ENCODE results near the gene KPNA5.
"Not testable (repeated sequence)": the region's sequence is repeated elsewhere in the genome, so short reads cannot be mapped to it uniquely, and the experiment has no call there.

The KPNA5 gene

DNA sequence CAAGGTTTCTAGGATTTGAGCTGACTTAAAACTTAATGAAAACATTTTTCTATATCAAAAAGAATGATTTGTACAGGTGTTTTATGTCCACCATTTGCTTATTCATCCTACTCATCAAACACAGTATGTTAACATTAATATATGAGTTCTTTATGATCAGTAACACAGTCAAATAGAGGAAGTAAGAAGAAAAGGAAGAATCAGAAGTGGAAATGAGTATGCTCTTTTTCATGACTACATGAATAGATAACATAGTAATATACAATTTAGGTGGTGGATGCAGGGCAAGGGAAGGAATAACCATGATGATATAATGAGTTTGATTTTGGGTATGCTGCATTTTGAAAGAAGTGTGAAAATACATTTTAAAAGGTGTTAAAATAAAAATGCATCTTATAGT, 16.5 kb downstream of the KPNA5 start:
- TF ChIP-seq, protein P1, sequence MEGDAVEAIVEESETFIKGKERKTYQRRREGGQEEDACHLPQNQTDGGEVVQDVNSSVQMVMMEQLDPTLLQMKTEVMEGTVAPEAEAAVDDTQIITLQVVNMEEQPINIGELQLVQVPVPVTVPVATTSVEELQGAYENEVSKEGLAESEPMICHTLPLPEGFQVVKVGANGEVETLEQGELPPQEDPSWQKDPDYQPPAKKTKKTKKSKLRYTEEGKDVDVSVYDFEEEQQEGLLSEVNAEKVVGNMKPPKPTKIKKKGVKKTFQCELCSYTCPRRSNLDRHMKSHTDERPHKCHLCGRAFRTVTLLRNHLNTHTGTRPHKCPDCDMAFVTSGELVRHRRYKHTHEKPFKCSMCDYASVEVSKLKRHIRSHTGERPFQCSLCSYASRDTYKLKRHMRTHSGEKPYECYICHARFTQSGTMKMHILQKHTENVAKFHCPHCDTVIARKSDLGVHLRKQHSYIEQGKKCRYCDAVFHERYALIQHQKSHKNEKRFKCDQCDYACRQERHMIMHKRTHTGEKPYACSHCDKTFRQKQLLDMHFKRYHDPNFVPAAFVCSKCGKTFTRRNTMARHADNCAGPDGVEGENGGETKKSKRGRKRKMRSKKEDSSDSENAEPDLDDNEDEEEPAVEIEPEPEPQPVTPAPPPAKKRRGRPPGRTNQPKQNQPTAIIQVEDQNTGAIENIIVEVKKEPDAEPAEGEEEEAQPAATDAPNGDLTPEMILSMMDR (IDR thresholded peaks at IDR 0.05; ENCODE audit: insufficient read depth, low read depth, low read length, missing control alignments) = no peak
- DNase-seq (ENCODE audit: low read depth) = no peak
- H3K4me3 ChIP-seq (ENCODE audit: low read length) = no peak overlapping the region

DNA sequence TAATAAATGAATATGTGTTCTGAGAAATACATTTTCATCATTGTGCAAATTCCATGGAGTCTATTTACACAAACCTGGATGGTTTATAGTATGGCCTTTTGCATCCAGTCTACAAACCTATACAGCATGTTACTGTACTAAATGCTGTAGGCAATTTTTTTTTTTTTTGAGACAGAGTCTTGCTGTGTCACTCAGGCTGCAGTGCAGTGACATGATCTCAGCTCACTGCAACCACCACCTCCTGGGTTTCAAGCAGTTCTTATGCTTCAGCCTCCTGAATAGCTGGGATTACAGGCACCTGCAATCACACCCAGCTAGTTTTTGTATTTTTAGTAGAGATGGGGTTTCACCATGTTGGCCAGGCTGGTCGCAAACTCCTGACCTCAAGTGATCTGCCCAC, 22.9 kb downstream of the KPNA5 start:
- DNase-seq (ENCODE audit: low read depth); H3K4me3 ChIP-seq (ENCODE audit: low read length): not testable (repeated sequence)

DNA sequence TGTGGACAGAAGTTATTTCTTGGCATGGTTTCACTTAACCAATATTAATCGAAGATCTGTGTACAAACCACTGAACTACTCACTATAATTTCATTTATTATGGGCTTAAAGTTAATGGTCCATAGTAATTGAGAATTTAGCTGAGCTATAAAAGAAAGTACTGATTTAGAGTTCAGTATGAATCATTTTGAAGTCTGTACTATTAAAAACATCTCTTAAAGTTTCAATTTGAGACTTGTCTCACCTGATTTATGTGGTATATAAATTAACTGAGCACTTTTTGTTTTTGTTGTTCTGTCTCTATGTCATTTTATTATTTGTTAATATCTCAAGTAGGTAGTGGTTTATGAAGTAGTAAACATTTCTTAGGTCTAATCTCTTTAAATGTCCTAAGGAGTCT, 24.9 kb downstream of the KPNA5 start:
- TF ChIP-seq, protein P1 (IDR thresholded peaks at IDR 0.05; ENCODE audit: insufficient read depth, low read depth, low read length, missing control alignments) = no peak
- no peak for DNase-seq (ENCODE audit: low read depth)

GRCh38 chr6:116714296-116714695, 33.3 kb downstream of the KPNA5 start:
- TF ChIP-seq, protein P1 (IDR thresholded peaks at IDR 0.05; ENCODE audit: insufficient read depth, low read depth, low read length, missing control alignments) = no peak
- no peak for DNase-seq (ENCODE audit: low read depth)
- no peak overlapping the region for H3K4me3 ChIP-seq (ENCODE audit: low read length)

More for the DNA sequence above, 24.9 kb downstream of the KPNA5 start:
- no peak overlapping the region for H3K4me3 ChIP-seq (ENCODE audit: low read length)

- TF ChIP-seq, protein P1 (IDR thresholded peaks at IDR 0.05; ENCODE audit: insufficient read depth, low read depth, low read length, missing control alignments) = no peak
- no peak for DNase-seq (ENCODE audit: low read depth)
Measured at GRCh38 chr6:116714761-116715160, 33.8 kb downstream of the KPNA5 start.

DNA sequence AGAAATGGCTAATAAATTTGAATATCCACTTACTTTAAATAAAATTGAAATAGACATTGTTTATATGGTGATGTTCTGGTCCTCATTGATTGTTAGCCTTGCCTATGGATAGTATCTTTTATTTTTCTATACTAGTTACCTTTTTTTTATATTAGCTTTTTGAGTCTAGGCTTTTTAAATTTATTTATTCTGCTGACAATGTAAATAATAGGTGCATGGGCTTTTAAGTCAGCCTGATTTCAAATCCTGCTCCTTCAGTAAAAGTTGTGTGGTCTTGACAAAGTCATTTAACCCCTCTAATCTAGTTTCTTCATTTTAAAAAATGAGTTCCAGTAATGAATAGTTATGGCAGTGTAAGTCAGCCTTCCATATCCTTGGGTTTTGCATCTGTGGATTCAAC, 45.9 kb downstream of the KPNA5 start:
- H3K4me3 ChIP-seq (ENCODE audit: low read length) = no peak overlapping the region
- TF ChIP-seq, protein P1 (IDR thresholded peaks at IDR 0.05; ENCODE audit: insufficient read depth, low read depth, low read length, missing control alignments) = no peak
- no peak for DNase-seq (ENCODE audit: low read depth)

More at GRCh38 chr6:116714761-116715160, 33.8 kb downstream of the KPNA5 start:
- H3K4me3 ChIP-seq (ENCODE audit: low read length) = no peak overlapping the region

DNA sequence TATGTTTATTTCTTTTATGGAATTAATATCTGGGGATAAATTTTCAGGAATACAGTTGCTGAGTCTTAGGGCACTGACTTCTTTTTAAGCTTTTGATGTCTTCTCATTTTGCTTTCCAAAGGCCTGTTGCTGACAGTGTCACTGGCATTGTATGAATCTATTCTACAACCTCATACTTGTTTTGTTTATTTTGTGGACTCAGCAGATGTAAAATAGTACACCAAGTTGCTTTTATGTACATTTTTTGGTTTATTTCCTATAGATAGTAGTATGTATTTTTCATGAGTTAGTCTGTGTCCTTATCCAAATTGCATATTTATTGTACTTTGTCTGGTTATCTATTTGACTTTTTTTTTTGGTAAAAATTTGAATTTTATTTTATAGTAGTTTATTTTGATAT, 49.5 kb downstream of the KPNA5 start:
- H3K4me3 ChIP-seq (ENCODE audit: low read length) = no peak overlapping the region
- DNase-seq (ENCODE audit: low read depth) = no peak
- TF ChIP-seq, protein P1 (IDR thresholded peaks at IDR 0.05; ENCODE audit: insufficient read depth, low read depth, low read length, missing control alignments) = no peak

Data from epithelial cell of esophagus (primary cell).